ENCODE data around the gene RIMS1. TPM values are rescaled to one million over a fixed set of nuclear protein-coding genes. Genes with fewer than 3 reads are reported as not detected.

Gene RIMS1
- total RNA-seq, 1 experiment from 2014 or later, result 1.1 TPM

DNA sequence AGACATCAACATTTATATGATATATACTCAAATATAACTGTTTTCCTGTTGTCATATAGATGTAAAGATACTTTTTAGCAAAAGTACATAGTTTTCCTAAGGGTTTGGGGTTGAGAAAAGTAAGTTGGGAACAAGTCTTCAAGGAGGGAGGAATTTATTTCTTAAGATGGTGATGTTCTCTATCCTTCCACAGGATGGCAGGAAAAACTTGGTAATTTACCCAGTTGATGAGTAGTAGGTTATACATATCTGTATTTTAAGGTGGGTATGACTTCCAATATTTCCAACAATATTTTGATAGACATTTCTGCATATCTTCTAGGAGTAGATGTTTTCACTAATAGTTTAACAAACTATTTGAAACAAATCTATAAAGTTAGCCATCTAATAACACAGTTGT is 254.4 kb downstream of the RIMS1 start:
- ATAC-seq (peak; percentile 56), DNase-seq (ENCODE audit: low spot score) (no peak)
- Mint-ChIP-seq H3K4me1 (no peaks in the 10 kb centered on the region), H3K27ac (no peak overlapping the region), H3K9me3 (peaks cover 16% of the 10 kb centered on the region), H3K4me3 (no peak overlapping the region), H3K27me3 (ENCODE audit: low read depth) (peaks cover 3% of the 10 kb centered on the region; the same call in 1 of the 2 replicates), H3K36me3 (peaks cover 8% of the 10 kb centered on the region)
- ChIA-PET POLR2A (no interaction called here), CTCF (no interaction called here)
- TF ChIP-seq, protein P1, sequence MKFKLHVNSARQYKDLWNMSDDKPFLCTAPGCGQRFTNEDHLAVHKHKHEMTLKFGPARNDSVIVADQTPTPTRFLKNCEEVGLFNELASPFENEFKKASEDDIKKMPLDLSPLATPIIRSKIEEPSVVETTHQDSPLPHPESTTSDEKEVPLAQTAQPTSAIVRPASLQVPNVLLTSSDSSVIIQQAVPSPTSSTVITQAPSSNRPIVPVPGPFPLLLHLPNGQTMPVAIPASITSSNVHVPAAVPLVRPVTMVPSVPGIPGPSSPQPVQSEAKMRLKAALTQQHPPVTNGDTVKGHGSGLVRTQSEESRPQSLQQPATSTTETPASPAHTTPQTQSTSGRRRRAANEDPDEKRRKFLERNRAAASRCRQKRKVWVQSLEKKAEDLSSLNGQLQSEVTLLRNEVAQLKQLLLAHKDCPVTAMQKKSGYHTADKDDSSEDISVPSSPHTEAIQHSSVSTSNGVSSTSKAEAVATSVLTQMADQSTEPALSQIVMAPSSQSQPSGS (CRISPR knock-in tag; IDR thresholded peaks at IDR 0.05; ENCODE audit: borderline replicate concordance, low read depth), result no peak
- no peak for TF ChIP-seq TCF7 (CRISPR knock-in tag; IDR thresholded peaks at IDR 0.05; ENCODE audit: low read depth)
- TF ChIP-seq, protein P2, sequence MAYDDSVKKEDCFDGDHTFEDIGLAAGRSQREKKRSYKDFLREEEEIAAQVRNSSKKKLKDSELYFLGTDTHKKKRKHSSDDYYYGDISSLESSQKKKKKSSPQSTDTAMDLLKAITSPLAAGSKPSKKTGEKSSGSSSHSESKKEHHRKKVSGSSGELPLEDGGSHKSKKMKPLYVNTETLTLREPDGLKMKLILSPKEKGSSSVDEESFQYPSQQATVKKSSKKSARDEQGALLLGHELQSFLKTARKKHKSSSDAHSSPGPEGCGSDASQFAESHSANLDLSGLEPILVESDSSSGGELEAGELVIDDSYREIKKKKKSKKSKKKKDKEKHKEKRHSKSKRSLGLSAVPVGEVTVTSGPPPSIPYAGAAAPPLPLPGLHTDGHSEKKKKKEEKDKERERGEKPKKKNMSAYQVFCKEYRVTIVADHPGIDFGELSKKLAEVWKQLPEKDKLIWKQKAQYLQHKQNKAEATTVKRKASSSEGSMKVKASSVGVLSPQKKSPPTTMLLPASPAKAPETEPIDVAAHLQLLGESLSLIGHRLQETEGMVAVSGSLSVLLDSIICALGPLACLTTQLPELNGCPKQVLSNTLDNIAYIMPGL (CRISPR knock-in tag; IDR thresholded peaks at IDR 0.05), result no peak
- TF ChIP-seq ATF1 (CRISPR knock-in tag; IDR thresholded peaks at IDR 0.05), result no peak
- TF ChIP-seq NR1H2 (CRISPR knock-in tag; IDR thresholded peaks at IDR 0.05), result no peak
- no peak for TF ChIP-seq JAZF1 (CRISPR knock-in tag; IDR thresholded peaks at IDR 0.05)
- TF ChIP-seq NR3C1 (CRISPR knock-in tag; conservative IDR thresholded peaks at IDR 0.05; ENCODE audit: low read depth), result no peak
- TF ChIP-seq HMGA2 (CRISPR knock-in tag; IDR thresholded peaks at IDR 0.05), result no peak

DNA sequence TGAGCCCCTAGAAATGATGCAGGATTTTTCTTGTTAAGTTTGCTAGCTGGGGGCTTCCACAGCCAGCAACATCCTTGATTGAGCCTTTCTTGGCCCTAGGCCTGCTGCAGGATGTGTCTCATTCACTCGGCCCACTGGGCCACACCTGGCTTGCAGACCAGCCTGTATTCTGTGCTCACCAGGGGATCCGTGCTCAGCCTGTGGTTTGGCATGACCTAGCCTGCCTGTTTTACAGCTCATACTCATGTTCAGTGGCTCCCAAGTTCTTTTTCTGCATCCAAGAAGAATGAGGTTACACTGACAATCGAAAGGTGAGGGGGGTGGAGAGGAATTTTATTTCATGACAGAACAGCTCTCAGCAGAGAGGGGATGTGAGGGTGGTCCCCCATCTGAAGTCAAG is 263.4 kb downstream of the RIMS1 start:
- Mint-ChIP-seq H3K27ac (no peak overlapping the region), H3K4me3 (no peak overlapping the region), H3K27me3 (ENCODE audit: low read depth) (peaks cover 3% of the 10 kb centered on the region; the same call in 1 of the 2 replicates), H3K9me3 (peaks cover 68% of the 10 kb centered on the region), H3K4me1 (peaks cover 10% of the 10 kb centered on the region), H3K36me3 (peaks cover 59% of the 10 kb centered on the region)
- no peak for DNase-seq (ENCODE audit: low spot score)
- ATAC-seq, result no peak
- TF ChIP-seq, protein P3, sequence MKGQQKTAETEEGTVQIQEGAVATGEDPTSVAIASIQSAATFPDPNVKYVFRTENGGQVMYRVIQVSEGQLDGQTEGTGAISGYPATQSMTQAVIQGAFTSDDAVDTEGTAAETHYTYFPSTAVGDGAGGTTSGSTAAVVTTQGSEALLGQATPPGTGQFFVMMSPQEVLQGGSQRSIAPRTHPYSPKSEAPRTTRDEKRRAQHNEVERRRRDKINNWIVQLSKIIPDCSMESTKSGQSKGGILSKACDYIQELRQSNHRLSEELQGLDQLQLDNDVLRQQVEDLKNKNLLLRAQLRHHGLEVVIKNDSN (CRISPR knock-in tag; IDR thresholded peaks at IDR 0.05), result no peak
- TF ChIP-seq NR3C1 (CRISPR knock-in tag; conservative IDR thresholded peaks at IDR 0.05; ENCODE audit: low read depth) (no peak), SOX15 (CRISPR knock-in tag; IDR thresholded peaks at IDR 0.05) (no peak), ZNF317 (CRISPR knock-in tag; IDR thresholded peaks at IDR 0.05; ENCODE audit: borderline replicate concordance, low read depth) (no peak), ESRRA (CRISPR knock-in tag; IDR thresholded peaks at IDR 0.05; ENCODE audit: borderline replicate concordance) (no peak), FOXP1 (CRISPR knock-in tag; IDR thresholded peaks at IDR 0.05; ENCODE audit: borderline replicate concordance) (no peak), SMAD3 (CRISPR knock-in tag; IDR thresholded peaks at IDR 0.05; ENCODE audit: borderline replicate concordance) (no peak), NFATC4 (CRISPR knock-in tag; IDR thresholded peaks at IDR 0.05) (no peak), NR2C2 (CRISPR knock-in tag; IDR thresholded peaks at IDR 0.05) (no peak)
- TF ChIP-seq, protein P4, sequence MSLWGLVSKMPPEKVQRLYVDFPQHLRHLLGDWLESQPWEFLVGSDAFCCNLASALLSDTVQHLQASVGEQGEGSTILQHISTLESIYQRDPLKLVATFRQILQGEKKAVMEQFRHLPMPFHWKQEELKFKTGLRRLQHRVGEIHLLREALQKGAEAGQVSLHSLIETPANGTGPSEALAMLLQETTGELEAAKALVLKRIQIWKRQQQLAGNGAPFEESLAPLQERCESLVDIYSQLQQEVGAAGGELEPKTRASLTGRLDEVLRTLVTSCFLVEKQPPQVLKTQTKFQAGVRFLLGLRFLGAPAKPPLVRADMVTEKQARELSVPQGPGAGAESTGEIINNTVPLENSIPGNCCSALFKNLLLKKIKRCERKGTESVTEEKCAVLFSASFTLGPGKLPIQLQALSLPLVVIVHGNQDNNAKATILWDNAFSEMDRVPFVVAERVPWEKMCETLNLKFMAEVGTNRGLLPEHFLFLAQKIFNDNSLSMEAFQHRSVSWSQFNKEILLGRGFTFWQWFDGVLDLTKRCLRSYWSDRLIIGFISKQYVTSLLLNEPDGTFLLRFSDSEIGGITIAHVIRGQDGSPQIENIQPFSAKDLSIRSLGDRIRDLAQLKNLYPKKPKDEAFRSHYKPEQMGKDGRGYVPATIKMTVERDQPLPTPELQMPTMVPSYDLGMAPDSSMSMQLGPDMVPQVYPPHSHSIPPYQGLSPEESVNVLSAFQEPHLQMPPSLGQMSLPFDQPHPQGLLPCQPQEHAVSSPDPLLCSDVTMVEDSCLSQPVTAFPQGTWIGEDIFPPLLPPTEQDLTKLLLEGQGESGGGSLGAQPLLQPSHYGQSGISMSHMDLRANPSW (CRISPR knock-in tag; conservative IDR thresholded peaks at IDR 0.05; ENCODE audit: low read depth), result no peak
- TF ChIP-seq, protein P5, sequence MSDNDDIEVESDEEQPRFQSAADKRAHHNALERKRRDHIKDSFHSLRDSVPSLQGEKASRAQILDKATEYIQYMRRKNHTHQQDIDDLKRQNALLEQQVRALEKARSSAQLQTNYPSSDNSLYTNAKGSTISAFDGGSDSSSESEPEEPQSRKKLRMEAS (CRISPR knock-in tag; IDR thresholded peaks at IDR 0.05), result no peak
- TF ChIP-seq, protein P6, sequence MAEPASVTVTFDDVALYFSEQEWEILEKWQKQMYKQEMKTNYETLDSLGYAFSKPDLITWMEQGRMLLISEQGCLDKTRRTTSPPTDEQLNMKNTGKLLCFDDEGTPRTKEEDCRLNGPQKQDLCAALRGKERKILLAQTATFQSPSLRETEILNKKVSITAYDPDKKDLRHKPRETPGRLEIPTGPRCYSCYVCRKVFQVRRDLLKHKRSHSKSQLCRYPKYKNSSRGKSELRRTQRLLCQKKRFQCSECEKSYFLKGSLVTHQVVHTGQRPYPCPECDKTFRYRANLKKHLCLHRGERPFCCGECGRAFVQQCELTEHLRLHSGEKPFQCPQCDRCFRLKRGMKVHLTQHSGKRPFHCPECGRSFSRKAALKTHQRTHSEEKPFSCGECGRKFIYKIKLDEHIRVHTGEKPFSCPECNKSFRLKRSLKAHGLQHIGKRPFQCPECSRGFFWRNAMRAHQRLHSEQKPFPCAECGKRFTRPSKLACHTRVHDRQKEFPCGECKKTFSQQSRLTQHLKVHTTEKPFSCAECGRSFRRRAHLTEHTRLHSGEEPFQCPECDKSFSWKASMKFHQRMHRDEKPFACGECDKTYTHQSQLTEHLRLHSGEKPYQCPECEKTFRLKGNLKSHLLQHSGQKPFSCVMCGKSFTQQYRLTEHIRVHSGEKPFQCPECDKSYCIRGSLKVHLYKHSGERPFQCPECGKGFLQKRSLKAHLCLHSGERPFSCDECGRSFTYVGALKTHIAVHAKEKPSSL (CRISPR knock-in tag; conservative IDR thresholded peaks at IDR 0.05), result no peak
- TF ChIP-seq, protein P7, sequence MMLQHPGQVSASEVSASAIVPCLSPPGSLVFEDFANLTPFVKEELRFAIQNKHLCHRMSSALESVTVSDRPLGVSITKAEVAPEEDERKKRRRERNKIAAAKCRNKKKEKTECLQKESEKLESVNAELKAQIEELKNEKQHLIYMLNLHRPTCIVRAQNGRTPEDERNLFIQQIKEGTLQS (CRISPR knock-in tag; conservative IDR thresholded peaks at IDR 0.05), result no peak
- ChIA-PET POLR2A (no interaction called here), CTCF (no interaction called here)

All from WTC11 (cell line).